ENCODE data around the gene ZIC5.
"Not testable (repeated sequence)": the region's sequence is repeated elsewhere in the genome, so short reads cannot be mapped to it uniquely, and the experiment has no call there.

The ZIC5 gene

DNA sequence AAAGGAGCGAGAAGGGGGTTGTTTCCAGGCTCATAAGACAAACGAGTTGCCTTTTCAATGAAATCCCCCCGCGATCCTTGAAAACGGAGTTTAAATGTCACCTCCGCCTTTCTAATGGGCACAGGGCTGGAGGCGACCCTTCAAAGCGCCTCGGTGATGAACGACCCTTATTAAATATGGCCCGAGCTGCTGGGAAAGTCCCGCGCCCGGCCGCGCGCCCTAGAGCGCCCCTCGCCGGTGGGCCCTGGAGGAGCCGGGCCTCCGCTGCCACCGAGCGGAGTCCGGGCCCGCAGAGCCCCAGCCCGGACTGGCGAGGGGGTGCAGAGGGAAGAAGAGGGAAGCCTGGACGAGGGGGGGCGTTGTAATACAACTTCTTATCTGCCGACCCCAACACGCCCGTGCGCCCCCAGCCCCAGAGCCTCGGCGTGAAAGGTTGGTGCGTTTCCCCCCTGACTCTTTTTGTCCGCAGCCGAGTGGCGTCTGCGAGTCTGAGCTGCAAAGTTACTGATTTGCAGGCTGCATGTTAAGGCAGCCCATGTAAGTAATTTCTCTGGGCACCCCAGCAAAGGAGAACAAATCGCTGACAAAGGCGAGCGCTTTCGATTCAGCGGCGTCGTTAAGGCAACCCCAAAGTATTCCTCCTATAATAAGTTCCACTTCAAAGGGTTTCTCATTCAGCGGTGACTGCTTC lies 11.9 kb downstream of the ZIC5 start:
- DNase-seq = no peak

DNA sequence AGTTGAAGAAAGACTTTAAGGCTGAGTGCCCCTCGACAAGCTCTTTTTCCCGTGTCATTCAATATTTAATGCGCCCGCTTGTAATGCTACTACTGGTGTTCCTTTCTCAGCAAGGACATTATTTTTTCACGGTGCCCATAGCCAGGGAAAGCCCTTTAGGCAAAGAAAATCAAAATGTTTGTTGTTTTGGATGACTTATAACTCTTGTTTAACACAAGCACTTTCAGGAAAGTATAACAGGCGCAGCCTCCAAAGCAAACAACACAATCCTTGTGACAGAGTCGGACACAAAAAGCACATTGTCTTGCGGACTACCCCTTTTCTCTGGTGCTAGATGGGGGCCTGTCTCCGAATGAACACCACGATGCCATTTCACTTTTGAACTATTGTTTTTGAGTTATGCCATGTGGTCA lies 12.4 kb downstream of the ZIC5 start:
- no peak for DNase-seq

DNA sequence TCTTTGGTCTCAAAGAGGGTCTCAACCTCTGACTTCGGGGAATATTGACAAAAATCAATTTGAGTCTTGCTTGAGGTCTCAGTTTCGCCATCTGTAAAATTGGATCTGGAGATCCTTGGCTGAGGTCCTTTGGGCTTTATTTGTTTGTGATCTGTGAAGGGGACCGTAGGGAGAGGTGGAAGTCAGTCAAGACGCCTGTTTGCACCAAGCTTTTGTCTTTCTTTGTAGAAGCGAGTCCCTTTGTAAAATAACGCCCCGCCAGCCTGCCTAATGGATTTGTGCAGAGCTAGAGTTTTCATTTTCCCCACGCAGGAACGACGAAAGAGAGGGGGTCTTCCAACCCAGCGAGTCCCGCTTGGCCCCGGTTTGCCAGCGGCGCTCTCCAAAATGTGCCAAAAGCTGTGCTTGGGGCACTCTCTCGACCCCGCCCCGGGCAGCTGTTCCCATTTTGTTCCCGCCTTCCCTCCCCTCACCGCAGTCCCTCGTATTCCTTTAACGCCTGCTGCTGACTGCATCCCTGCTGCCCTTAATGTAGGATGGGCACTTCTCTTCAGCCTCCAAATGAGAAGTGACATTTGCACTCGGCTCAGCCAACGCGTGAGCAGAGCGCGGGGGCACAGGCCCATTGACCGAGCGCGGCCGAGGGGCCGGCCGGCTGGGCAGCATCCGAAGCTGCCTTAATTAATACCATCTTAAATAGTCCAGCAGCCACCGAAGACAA lies 13.0 kb downstream of the ZIC5 start:
- no peak for DNase-seq

DNA sequence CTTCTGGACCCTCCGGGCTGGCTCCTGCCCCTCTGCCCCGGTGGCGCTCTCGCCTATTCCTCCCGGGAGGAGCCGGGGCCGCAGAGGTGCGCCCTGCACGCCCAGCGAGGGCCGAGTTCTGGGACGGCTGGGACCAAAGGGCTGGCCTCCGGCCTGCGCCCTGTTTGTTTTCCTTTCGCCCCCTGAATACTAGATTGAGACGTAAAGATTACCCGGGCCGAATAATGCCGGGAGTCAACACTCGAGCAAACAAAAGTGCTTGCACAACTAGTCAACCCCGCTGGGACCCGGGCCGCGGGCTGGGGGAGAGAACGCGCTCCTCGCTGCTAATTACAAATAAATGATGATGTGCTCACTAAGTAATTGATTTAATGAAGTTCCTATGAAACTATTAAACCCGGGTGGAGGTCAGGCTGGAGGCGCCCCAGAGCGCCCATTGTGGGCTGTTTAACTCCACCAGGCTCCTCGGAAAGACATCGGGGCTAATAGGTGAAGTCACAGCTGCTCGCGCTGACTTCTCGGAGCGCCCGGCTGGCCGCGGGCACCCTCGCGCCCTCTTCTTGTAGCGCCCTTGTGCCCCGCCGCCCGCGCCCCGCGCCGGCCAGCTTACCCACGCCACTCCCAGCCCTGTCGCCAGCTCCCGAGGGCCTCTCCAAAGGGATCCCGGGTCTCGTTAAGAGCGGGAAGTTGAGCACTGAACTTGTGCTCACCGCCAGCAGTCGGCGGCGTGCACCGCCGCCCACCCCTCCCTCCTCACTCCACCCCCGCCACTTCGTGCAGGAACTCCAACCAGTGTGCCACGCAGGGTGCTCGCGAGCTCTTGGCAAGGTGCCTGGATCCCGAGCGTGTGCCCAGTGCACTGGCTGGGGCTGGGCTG lies 14.9 kb downstream of the ZIC5 start:
- peak; percentile 67 for DNase-seq

DNA sequence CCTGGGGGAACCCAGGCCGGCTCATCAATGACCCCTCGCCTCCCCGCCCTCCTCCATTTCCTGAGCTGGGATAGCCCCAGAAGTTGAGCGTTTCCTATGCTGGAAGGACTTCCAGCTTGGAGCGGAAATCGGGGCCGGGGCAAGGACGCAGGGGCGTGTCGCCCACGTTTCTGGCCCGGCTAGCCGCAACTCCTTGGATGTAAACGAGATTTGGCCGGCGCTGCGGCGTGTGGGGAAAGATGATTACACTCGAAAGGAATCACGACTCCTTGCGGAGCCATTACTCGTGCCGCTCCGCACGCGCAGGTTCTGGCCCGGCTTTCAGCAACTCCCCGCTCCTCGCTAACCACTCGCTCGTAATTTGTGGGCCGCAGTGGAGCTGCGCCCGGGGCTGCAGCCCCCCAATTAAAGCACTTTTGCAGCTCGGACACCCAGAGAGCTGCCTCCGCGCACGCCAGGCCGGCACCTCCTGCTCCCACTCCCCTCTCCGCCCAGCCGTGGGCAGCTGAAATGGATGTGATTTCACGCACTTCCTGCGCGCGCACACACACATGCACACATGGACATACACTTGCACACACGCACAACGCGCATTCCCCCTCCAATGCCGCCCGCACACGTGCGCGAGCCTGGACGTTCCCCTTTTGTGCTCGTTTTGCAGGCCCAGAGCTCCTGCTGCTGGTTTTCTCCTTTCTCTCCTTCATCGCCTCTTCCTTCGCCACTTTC lies 15.7 kb downstream of the ZIC5 start:
- DNase-seq = peak; percentile 72

DNA sequence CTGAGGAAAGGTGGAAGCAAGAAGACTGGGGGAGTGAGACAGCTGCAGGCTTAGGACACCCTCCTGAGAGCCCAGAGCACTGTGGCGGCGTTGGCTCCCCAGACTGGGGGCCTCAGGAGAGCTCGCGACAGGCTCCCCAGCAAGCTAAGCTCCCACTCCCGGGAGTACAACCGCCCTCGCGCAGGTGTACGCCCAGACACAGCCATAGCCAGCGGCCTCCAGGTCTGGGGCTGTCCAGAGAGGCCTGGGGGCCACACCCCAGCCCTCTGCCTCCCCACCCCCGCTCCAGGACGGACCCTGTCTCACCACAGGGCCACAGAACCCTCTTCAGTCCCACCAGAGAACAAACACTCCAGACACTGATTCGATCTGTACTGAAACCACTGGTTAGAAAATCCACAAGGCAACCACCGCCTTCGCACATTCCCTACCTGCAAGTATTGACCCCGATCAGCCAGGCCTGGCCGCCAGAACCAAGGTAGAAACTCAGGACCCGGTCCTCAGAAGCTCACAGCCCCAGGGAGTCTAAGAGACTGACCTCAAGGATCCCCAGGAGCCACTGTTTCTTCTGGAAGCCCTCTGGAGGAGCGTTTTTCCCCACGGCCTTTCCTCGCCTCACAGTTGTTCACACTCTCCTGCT lies 16.3 kb downstream of the ZIC5 start:
- DNase-seq = no peak

DNA sequence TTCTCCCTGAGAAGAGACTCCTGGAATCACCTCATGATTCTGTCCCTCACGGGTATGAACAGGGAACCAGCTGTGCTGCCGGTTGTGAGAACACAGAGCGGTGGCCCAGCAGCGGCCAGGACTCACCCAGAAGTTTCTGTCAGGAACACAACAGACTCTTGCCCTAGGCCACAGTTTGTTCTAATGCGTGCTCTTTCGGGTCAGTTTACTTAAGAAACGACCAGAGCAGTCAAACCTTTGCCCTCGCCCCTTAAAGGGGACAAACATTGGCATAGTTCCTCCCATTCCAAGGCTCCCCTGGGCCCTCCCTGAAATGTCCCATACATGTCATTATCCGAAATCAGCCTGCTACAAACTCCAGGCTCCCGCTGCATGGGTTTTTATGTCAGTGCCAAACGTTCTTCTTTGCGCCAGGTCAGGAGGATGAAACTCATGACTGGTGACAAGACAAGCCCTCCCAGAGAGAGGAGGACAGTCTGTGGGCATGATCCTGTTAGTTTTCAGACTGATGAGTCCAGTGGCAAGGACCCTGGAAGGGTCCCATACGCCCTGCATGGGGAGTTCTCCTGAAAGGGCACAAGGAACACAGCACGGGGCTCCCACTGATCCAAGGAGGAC lies 18.3 kb downstream of the ZIC5 start:
- DNase-seq = no peak

DNA sequence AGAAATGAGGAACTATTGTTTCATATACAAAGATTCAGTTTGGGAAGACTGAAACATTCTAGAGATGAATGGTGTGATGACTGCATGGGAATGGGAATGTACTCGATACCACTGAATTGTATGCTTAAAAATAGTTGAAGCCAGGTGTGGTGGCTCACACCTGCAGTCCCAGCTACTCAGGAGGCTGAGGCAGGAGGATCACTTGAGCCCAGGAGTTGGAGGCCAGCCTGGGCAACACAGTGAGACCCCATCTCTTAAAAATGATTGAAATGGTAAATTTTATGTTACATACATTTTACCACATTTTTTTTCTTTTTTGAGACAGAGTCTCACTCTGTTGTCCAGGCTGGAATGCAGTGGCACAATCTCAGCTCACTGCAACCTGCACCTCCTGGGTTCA lies 19.9 kb downstream of the ZIC5 start:
- not testable (repeated sequence) for DNase-seq

DNA sequence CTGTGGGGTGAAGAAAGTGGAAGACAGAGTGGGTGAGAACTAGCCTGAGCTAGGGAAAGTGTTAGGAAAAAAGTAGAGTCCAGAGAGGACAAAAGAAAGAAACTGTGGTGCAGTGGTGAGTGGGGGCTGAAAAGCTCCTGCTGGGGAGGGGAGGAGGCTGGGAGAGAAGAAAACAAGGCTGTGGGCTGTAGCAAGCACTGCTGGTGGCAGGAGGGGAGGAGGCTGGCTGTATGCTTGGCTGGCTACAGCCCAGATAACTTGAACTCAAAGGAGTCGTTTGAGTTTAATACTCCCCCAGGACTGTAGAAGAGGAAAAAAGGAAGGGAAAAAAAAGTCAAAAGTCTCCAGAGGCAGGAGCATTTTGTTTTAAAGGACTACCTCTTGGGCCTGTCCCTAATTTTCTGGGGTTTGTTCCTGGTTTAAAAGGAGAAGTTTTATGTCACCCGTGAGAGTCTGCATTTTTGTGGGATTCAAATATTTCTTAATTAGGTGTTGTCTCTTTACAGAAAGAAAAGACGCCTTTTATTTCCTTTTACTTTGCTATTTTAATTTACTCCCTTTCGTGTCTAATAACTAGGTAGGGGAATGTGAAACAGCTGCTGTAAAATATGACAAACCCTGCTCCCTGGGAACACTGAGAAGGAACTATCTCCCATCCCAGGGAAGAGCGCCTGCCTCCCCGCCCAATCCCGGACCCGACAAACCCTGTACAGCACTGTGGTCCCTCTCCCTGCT lies 21.7 kb downstream of the ZIC5 start:
- DNase-seq = no peak

DNA sequence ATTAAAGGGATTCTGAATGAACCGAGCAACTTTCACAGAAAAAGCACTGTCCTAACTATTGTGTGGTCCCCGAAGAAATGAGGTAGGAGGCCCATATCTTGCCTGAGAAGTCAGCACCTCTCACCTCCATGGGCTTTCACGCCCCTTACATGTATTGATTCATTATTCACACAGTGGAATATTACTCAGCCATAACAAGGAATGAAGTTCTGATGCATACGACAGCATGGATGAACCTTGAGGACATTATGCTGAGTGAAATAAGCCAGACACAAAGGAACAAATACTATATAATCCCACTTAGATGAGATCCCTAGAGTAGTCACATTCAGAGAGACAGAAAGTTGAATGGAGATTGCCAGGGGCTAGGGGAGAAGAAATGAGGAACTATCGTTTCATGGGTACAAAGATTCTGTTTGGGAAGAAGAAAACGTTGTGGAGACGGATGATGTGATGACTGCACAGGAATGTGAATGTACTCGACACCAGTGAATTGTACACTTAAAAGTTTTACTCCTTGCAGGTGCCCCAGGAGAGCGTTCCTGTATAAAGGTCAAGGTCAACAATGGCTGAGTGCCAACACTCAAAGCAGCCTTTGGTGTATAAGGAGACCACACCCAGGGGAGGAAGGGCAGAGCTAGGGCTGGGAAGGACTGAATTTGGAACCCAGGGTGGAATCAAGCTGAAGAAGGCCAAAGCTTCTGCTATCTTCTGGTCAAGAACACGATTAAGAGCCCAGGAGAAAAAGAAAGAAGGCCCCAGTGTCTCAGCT lies 22.5 kb downstream of the ZIC5 start:
- no peak for DNase-seq

DNA sequence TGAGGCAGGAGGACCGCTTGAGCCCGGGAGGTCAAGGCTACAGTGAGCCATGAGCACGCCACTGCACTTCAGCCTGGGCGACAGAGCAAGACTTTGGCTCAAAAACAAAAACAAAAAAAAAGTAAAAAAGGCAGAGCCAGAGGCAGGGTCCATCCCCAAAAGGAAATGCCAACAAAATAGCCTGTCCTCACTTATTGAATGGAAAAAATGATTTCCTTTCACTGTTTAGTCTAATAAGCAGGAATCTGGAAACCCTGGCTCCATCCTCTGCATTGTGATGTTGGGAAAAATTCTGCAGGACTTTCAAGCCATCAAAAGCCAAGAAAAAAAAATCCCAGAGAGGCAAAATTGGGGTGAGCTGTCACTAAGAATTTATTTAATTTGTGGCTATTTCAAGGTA lies 23.2 kb downstream of the ZIC5 start:
- no peak for DNase-seq

DNA sequence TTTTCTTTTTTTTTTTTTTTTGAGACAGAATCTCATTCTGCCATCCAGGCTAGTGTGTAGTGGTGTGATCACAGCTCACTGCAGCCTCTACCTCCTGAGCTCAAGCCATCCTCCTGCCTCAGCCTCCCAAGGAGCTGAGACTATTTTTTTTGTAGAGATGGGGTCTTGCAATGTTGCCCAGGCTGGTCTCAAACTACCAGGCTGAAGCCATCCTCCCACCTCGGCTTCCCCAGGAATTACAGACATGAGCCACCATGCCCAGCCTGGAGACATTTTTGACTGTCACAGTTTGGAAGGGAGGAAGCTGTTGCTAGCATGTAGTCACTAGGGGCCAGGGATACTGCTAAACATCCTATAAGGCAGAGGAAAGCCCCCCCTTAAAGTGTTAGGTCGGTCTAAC lies 23.9 kb downstream of the ZIC5 start:
- no peak for DNase-seq

DNA sequence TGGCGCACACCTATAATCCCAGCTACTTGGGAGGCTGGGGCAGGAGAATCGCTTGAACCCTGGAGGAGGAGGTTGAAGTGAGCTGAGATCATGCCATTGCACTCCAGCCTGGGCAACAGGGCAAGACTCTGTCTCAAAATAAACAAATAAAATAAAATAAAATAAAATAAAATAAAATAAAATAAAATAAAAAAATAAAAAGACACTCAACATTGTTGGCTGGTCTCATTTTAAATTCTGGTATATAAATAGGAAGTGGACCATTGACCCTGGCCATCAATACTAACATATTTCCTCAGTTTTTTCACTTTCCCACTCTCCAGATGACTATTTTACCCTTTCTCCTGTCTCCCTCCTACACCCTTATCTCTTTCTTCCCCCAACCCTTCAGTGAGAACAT lies 26.1 kb downstream of the ZIC5 start:
- DNase-seq = not testable (repeated sequence)

DNA sequence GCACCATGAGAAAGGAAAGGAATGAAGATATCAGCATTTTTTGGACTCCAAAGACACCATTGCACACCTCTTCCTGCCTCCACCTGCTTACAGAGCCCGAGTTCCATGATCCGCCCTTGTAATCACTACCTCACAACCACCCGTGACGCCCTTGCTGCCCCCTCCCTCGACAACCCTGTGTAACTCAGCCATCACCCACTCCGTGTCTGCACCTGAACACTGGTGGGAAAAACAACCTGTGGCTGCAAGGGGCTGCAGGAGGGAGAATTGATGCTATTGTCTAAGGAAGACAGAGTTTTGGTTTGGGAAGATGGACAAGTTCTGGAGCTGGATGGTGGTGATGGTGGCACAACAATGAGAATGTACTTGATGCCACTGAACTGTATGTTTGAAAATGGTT lies 27.0 kb downstream of the ZIC5 start:
- DNase-seq = no peak

DNA sequence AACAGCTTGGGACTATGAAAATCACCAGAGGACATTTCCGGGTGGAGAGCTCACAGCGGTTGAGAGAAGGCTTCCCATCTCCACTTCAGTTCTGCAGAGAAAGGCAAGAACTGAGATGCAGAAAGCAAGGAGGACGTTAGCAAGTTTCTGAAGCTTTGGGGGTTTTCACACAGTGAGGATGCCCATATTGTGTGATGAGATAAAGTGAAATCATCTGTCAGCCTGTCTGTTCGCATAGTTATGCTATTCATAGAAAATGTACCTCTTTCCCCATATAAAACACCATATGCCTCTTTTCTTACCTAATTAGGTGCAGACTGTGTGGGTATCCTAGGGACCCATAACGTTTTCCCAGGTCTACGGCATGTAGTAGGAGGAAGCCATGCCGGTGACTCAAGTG lies 27.5 kb downstream of the ZIC5 start:
- no peak for DNase-seq

DNA sequence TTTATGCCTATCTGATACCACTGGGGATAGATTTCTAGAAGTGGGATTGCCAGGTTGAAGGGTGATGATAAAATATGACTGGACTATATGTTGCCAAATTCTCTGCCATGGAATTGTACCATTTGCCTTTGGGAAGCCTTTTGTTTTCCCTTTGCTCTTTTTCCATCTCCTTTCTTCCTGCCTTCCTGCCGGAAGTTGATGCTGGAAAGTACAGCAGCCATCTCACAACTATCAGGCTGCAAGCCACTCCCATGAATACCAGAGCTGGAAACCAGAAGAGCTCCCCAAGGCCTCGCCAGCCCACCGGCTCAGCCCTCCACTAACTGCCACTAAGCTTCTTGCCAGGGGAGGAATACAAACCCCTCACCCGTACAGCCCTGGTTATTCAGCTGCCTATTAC lies 29.7 kb downstream of the ZIC5 start:
- DNase-seq = no peak

DNA sequence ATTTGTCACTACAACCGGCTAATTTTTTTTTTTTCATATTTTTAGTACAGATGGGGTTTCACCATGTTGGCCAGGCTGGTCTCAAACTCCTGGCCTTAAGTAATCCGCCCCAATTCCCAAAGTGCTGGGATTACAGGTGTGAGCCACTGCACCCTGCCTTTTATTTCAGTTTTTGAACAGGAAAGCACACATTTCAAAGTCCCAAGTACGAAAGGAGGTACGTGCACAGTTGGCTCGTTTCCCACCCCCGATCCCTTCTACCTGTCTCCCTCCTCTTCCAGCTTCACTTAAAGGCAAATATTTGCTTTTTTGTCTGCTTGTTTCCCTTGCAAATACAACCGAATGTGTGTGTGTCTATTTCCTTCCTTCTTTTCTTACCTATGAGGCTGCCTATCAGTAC lies 30.5 kb downstream of the ZIC5 start:
- DNase-seq = no peak

DNA sequence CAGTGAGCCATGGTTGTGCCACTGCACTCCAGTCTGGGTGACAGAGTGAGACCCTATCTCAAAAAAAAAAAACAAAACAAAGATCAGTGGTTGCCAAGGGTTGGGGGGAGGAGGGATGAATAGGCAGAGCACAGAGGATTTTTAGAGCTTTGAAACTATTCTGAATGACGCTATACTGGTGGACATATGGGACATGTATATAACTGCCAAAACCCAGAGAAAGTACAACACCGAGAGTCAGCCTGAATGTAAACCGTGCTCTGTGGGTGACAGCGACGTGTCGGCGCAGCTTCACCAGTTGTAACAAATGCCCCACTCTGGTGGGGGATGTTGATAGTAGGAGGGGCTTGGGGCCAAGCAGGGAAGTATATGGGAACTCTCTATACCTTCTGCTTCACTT lies 32.9 kb downstream of the ZIC5 start:
- DNase-seq = no peak

DNA sequence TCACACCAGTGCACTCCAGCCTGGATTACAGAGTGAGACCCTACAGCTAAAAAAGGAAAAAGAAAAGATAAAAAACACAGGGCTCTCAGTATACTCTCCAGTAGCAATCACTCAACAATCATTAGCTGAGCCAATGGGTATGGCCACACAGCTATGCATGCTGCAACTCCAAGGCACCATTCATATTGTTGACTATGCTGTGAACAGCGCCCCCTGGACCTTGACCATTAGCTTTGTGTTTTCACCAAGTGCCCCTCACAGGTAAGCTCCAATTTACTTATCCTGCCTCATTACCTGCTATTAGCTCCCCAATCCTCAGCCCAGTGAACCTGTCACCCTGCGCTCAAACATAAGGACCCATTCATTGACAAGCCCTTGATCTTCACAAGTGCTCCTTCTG lies 35.8 kb downstream of the ZIC5 start:
- no peak for DNase-seq

DNA sequence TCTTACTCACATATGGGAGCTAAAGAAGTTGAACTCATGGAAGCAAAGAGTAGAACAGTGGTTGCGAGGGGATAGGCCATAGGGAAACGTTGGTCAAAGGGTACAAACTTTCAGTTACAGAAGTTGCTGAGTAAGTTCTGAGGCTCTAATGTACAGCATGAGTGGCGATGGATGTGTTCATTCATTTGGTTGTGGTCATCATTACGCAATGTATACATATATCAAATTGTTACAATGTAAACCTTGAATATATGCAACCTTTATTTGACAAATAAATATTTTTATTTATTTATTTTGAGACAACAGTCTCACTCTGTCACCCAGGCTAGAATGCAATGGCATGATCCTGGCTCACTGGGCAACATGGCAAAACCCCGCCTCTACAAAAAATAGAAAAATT lies 38.7 kb downstream of the ZIC5 start:
- no peak for DNase-seq

DNA sequence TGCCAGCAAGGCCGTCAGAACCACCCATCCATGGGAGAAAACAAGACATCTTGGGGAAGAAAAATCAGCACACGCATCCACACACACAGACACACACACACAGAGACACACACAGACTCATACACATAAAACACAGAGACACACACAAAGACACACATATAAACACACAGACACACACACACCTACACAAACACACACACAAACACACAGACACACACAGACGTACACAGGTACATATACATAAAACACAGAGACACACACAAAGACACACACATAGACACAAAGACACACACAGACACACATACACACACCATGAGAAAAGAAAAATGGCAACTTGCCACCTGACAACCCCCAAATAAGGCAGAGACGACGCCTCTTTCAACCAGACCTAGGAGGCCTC lies 40.6 kb downstream of the ZIC5 start:
- DNase-seq = no peak

Measured in islet precursor cell (in vitro differentiated cells).